Fibroblast of the aortic adventitia (primary cell): Measurements from ENCODE around the gene ATP2B2. TPM values are rescaled to one million over a fixed set of nuclear protein-coding genes. Genes with fewer than 3 reads are reported as not detected.

Source experiments
- DNase-seq: peaks from one replicate; pipeline ENCODE4 v3.0.0-alpha.2; 2010; ENCODE audit warnings: low read depth
- H3K4me3 ChIP-seq: 2 replicates; pipeline ENCODE4 v1.5.1; 2011; ENCODE audit warnings: low read depth, mild to moderate bottlenecking, control low read depth, low read length, moderate library complexity
- total RNA-seq: library from RNA; depleted of rRNA; stranded (reverse); fragments of >200 nt; gene quantifications from 2 replicates; pipeline ENCODE4 v1.2.3, GENCODE V29; 2012; ENCODE audit warnings: low replicate concordance
- TF ChIP-seq, protein P1 (sequence below): IDR thresholded peaks from 2 replicates; pipeline ENCODE4 v1.5.1; 2011; ENCODE audit warnings: mild to moderate bottlenecking, low read length, control low read depth, inconsistent platforms; ENCODE audit not compliant: insufficient read depth

ATP2B2 gene
- not detected in 2 replicates for total RNA-seq

DNA sequence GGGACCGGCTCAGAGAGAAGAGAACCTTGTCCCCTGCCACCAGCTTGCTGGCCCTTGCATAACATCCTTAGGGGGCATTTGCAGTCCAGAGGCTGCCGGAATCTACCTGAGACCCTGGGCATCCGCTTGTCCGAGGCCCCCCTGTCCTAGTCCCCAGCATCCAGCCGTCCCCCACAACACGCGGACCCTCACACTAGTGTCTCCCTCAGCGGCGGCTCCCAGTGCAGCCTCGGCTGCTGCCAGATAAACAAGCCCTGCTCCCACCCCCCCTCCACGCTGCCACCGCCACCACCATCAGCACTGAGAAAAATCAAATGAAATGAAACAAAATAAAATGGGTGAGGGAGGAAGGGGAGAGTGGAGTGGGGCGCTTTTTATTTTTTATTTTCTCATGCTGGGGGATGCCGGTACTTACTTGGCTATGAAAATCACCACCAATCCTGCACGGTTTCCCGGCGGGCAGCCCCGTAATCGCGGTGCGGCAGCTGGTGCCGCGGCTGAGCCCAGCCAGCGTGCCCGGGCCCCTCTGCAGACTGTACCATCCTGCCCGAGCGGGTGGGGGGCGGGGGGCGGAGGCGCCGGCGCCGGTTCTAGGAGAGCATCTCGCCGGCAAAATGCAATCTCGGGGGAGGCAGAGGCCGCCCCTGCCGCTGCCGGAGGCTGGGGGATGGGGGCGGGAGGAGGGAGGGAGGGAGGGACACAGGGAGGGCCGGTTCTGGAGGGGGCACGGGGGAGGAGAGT lies at the start of gene ATP2B2:
Gene ATP2B2 (minus strand): TSS at position 537 of the 741 bp plus-strand sequence. CDS start 56,043 bp downstream, outside the sequence.
- no peak for DNase-seq
- TF ChIP-seq, protein P1, sequence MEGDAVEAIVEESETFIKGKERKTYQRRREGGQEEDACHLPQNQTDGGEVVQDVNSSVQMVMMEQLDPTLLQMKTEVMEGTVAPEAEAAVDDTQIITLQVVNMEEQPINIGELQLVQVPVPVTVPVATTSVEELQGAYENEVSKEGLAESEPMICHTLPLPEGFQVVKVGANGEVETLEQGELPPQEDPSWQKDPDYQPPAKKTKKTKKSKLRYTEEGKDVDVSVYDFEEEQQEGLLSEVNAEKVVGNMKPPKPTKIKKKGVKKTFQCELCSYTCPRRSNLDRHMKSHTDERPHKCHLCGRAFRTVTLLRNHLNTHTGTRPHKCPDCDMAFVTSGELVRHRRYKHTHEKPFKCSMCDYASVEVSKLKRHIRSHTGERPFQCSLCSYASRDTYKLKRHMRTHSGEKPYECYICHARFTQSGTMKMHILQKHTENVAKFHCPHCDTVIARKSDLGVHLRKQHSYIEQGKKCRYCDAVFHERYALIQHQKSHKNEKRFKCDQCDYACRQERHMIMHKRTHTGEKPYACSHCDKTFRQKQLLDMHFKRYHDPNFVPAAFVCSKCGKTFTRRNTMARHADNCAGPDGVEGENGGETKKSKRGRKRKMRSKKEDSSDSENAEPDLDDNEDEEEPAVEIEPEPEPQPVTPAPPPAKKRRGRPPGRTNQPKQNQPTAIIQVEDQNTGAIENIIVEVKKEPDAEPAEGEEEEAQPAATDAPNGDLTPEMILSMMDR, result no peak
- H3K4me3 ChIP-seq, result no peak within 1 kb of the TSS

DNA sequence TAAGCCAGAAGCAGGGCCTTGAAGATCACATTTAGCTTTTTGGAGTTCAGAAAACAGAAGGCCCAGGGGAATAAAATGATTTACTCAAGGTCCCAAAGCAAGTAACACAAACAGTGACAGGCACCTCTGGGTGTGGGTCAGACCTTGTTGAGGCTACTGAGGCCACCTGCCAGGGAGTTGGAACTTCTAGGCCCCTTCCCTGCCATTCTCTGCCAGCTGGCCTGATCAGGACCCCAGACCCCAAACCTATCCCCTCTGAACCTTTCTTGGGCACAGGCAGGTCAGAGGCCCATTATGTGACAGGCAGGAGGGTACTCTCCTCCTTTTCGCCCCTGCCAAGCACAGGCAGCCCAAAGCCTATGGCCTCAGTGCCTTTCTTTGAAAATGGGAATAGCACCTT lies 49.4 kb upstream of the ATP2B2 start:
- DNase-seq, result no peak
- H3K4me3 ChIP-seq, result no peak overlapping the region
- TF ChIP-seq, protein P1, result no peak

DNA sequence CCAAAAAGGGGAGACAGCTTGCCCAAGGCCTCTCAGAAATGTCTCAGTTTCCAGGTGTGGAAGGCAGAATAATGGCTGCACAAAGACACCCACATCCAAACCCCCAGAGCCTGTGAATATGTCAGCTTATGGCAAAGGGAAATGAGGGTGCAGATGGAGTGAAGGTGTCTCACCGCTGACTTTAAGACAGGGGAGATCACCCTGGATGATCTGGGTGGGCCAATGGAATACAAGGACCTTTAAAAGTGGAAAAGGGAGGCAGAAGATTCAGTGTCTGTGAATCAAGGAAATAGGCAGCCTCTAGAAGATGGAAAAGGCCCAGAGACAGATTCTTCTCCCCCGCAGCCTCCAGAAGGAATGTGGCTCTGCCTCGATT lies 48.8 kb upstream of the ATP2B2 start:
- DNase-seq, result no peak
- TF ChIP-seq, protein P1, result no peak
- no peak overlapping the region for H3K4me3 ChIP-seq

DNA sequence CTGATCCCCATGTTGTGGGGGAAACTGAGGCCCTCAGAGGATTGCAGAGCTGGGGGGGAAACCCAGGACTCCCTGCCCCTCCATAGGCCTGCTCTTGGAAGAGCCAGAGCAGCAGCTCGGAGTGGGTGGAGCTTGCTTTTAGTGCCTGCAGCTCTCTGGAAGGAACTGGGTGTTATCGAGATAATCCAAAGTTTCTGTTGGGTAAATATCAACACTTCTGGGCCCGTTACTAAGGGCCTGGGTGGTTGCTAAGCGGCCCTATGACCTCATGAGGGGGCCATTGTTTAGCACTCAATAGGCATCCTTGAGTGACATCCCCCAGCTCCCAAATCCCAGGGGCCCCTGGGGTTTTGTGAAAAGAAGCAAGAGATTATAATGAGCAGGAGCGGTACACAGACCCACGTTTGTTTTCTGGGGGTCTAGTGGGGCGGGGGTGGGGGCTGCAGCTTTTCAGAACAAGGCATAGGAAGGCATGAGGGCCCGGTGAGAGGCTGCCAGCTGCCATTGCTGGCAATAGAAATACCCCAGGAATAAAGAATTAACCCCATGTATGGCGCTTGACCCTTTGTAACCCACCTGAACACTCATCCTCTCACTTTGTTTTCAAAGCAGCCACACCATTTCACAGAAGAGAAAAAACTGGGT lies 48.3 kb upstream of the ATP2B2 start:
- TF ChIP-seq, protein P1, result no peak
- no peak overlapping the region for H3K4me3 ChIP-seq
- DNase-seq, result no peak

DNA sequence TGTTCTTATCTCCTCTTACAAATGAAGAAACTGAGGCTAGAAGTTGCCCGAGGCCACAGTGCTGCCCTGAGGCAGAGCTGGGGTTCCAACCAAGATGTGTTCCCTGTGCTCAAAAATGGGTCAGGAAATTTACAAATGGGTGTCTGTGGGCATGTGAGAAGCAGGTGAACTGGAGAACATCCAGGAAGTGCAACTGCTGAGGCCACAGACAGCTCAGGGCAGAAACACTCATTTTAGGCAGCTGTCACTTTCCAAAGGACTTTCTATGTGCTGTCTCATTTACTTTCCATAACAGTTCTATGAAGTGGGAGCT lies 47.2 kb upstream of the ATP2B2 start:
- no peak overlapping the region for H3K4me3 ChIP-seq
- no peak for DNase-seq
- TF ChIP-seq, protein P1, result no peak

DNA sequence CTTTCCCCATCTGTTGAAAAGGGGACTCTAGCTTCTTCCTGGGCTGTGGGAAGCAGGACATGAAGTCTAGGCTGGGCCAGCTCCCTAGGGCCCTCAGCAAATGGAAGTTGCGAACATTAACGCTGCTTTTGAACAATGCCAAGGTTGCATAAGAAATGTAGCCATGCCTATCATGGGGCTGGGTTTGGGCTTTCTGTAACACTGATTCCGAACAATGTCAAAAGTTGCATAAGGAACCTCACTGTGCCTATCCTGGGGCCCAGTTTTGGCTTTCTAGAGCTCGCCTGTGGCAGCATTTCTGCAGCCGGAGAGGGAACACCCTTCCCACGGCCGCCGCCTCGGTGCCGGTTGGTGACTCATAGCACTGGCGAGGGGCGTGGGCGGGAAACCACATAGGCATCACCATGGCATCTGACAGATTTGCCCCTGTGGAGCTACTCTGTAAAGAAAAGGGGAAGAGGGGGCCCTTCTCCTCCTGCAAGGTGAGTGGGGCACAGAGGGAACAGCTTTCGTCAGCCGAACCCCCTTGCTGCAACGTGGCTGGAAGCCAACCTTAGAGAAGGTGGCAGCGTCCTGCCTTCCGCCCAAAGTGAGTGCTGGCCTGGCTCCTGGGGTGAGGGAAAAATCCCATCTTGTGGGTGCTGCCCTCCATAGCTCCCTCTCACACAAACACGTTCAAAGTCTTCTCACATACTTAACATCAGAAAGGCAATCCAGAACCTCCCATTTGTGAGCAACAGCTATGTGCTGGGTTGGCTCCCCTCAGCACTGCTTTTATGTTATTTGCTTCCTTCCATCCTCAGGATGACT lies 46.6 kb upstream of the ATP2B2 start:
- no peak for DNase-seq
- TF ChIP-seq, protein P1, result no peak
- H3K4me3 ChIP-seq, result no peak overlapping the region
